GM10248 (cell line): ENCODE data around the gene AGMO.

ENCODE experiments used
- CTCF ChIA-PET: fragments of 300-600 bp; sonication (Branson Sonifier 250); formaldehyde crosslinking; extraction: SDS; loops from one replicate; lab custom pipeline; 2021; ENCODE audit warnings: antibody characterized with exemption; lab: Yijun Ruan, JAX
- POLR2A ChIA-PET: fragments of 350-650 bp; sonication (Branson Sonifier 250); formaldehyde crosslinking; extraction: SDS; loops from one replicate; lab custom pipeline; 2020; ENCODE audit warnings: antibody characterized with exemption; lab: Yijun Ruan, JAX
- DNase-seq: peaks from one replicate; pipeline ENCODE4 v3.0.0; 2012; ENCODE audit errors: extremely low spot score
- CTCF ChIP-seq: IDR thresholded peaks from 2 replicates; pipeline ENCODE4 v1.5.1; 2012; ENCODE audit warnings: mild to moderate bottlenecking, low read depth; ENCODE audit errors: extremely low read depth, missing control alignments, control extremely low read depth

The AGMO gene

GRCh38 chr7:15411019-15411418, 150.8 kb downstream of the AGMO start:
- ChIA-PET POLR2A (no interaction called here), CTCF (no interaction called here)
- no peak for DNase-seq
- no peak for TF ChIP-seq CTCF

GRCh38 chr7:15407910-15408309, 153.9 kb downstream of the AGMO start:
- no peak for DNase-seq
- POLR2A ChIA-PET, result no interaction called here
- TF ChIP-seq CTCF, result no peak
- CTCF ChIA-PET, result interaction anchor here (1.2 to 1.8 kb wide), 3 partner anchors 8 to 27 kb away, joined by 3 to 9 read pairs (median 7); no protein-coding TSS in a partner anchor

GRCh38 chr7:15403751-15404150, 158.1 kb downstream of the AGMO start:
- CTCF ChIA-PET, result no interaction called here
- no peak for DNase-seq
- POLR2A ChIA-PET, result no interaction called here
- TF ChIP-seq CTCF, result no peak

GRCh38 chr7:15403315-15403714, 158.5 kb downstream of the AGMO start:
- TF ChIP-seq CTCF, result no peak
- POLR2A ChIA-PET, result no interaction called here
- CTCF ChIA-PET, result no interaction called here

GRCh38 chr7:15402436-15403136, 159.2 kb downstream of the AGMO start:
- DNase-seq, result no peak
- CTCF ChIA-PET, result no interaction called here
- POLR2A ChIA-PET, result no interaction called here
- TF ChIP-seq CTCF, result no peak

More at GRCh38 chr7:15403315-15403714, 158.5 kb downstream of the AGMO start:
- DNase-seq, result no peak

- ChIA-PET CTCF (no interaction called here), POLR2A (no interaction called here)
- DNase-seq, result no peak
- no peak for TF ChIP-seq CTCF
Measured at GRCh38 chr7:15400440-15400839, 161.4 kb downstream of the AGMO start.
